IMR-90 (cell line): ENCODE data around the gene AIMP1.

Experiments used
- FOS ChIP-seq: fragments of 150-350 bp; IDR thresholded peaks from 2 replicates; pipeline ENCODE4 v1.6.1; 2016; ENCODE audit warnings: low read depth, low read length
- POLR2A ChIP-seq: IDR thresholded peaks from 2 replicates; pipeline ENCODE4 v1.6.1; 2012; ENCODE audit warnings: mild to moderate bottlenecking, low read depth, low read length
- RFX5 ChIP-seq: IDR thresholded peaks from 2 replicates; pipeline ENCODE4 v1.8.0; 2012; ENCODE audit warnings: low read depth, mild to moderate bottlenecking, low read length, moderate library complexity
- SMC3 ChIP-seq: fragments of 150-350 bp; IDR thresholded peaks from 2 replicates; pipeline ENCODE4 v1.6.1; 2016; ENCODE audit warnings: low read depth, mild to moderate bottlenecking, antibody characterized with exemption, low read length, moderate library complexity
- TF ChIP-seq, protein P1 (sequence below): conservative IDR thresholded peaks from 2 replicates; pipeline ENCODE4 v1.5.1; 2012; ENCODE audit warnings: mild to moderate bottlenecking, low read depth, low read length, improper control_type of control experiment

DNA sequence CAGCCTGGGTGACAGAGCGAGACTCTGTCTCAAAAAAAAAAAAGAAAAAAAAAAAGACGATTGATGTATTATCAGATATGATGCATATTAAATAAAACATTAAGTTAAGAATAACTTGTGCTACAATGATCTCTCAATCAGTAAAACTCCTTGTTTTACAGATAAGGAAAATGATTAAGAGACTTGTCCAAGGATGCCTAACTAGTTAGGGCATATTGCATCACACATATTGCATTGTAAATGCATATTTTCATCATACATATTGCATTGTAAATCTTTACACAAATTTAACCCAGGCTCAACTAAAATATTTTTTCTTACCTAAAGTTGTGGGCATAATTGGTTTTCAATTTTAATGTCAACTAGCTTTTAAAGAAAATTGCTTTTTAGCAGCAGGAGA lies 26.6 kb upstream of the AIMP1 start:
- TF ChIP-seq, protein P1, sequence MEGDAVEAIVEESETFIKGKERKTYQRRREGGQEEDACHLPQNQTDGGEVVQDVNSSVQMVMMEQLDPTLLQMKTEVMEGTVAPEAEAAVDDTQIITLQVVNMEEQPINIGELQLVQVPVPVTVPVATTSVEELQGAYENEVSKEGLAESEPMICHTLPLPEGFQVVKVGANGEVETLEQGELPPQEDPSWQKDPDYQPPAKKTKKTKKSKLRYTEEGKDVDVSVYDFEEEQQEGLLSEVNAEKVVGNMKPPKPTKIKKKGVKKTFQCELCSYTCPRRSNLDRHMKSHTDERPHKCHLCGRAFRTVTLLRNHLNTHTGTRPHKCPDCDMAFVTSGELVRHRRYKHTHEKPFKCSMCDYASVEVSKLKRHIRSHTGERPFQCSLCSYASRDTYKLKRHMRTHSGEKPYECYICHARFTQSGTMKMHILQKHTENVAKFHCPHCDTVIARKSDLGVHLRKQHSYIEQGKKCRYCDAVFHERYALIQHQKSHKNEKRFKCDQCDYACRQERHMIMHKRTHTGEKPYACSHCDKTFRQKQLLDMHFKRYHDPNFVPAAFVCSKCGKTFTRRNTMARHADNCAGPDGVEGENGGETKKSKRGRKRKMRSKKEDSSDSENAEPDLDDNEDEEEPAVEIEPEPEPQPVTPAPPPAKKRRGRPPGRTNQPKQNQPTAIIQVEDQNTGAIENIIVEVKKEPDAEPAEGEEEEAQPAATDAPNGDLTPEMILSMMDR = no peak
- TF ChIP-seq FOS = no peak
- TF ChIP-seq RFX5 = no peak
- no peak for TF ChIP-seq SMC3
- no peak for TF ChIP-seq POLR2A
